ENCODE results near the gene TMEM37.

TMEM37 gene

DNA sequence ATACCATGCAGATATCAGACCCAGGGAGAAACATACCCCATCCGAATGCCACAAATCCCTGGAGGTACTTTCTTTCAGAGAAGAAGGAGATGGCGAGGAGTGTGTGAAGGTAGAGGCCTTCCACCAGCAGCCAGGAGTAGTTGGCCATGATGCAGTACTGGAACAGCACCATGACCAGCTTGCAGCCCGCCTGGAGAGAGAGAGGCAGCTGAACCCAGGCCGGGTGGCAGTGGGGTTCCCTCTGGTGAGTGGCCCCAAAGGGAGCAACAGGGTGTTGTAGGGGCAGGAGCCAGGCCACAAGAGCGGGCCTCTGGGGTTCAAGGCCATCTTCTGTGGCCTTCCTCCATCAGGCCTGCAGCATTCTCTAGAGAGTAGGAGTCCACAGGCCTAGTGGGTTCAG is 30.2 kb downstream of the TMEM37 start:
- DNase-seq, result no peak

DNA sequence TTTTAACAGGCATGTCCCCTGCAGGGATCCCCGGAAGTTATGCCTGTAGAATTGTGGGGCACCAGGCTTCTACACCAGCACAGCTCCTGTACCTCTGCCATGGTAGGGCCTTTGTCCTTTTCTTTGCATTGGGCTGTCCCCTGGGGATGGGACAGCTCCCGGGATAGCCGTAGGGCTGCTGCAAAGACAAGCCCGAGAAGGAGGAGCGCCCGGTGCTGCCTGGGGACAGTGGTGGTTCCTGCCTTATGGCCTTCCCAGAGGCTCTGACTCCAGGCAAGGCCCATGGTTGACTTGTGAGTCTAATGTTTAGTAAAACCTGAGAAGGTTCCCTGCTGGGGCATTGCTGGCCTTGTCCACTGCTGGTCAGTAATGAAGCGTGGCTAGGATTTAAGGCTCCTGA is 30.9 kb downstream of the TMEM37 start:
- no peak for DNase-seq

DNA sequence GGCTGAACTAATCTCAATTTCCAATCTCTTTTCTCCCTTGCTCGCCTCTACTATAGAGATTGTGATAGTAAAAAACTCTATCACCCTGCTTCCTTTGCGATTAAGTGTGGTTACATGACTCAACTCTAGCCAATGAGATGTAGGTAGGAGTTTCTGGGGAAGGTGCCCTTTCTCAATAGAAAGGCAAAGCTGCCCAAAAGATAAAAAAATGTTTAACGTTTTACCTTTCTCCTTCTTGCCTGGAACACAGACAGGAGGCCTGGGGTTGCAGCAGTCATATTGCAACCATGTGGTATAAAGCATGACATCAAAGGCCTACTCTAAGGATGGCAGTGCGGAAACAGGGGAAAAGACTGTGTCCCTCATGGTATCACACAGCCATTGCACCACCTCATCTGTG is 31.5 kb downstream of the TMEM37 start:
- no peak for DNase-seq

DNA sequence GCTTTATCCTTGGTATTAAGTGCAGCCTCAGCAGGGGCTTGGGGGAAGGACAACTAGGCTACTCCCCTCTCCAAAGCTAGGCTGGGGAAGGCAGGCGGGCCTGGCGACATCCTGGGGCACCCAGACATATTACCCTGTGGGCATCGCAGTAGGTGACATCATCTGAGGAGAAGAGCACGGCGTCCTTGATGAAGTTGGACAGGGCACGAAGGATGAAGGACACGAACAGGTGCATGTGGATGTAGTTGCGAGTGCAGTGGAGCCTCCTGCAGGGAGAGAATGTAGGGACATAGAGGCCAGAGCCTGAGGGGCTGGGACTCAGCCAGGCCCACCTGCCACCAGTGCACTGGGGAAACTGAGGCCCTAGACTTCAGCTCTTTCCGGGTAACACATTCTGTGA is 32.3 kb downstream of the TMEM37 start:
- no peak for DNase-seq

DNA sequence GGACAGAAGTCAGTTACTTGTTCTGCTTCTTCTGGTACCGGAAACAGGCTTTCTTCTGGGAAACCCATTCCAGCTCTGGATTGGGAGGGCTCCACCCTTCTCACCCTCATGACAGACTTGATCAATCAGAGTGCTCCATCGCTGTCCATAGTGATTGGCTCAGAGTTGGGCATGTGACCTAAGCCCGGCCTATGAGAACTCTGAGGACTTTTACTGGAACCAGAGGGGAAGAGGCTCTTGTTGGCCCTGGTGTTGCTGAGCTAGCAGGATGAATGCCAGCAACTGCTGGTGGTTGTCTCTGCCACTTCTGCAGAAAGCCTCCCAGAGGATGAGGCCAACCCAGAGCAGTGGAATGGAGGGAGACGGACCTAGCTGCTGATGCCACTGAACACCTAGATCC is 33.3 kb downstream of the TMEM37 start:
- DNase-seq, result no peak

DNA sequence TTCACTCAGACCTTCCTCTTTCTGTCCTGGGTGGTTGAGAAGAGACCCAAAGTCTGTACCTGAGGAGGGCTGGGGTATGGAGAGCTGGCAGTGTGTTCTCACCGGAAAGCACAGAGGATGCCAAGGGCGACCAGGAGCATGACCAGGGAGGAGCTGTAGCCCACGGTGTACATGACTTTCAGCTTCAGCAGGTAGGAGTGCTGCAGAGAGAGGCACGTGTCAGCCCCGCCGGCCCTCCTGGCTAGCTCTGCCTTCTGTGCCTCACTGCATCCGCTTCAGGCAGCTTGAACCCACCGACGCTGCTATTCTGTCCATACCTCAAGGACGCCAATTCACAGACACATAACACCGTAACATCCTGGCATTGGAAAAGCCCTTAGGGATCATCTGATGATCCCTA is 34.0 kb downstream of the TMEM37 start:
- no peak for DNase-seq

DNA sequence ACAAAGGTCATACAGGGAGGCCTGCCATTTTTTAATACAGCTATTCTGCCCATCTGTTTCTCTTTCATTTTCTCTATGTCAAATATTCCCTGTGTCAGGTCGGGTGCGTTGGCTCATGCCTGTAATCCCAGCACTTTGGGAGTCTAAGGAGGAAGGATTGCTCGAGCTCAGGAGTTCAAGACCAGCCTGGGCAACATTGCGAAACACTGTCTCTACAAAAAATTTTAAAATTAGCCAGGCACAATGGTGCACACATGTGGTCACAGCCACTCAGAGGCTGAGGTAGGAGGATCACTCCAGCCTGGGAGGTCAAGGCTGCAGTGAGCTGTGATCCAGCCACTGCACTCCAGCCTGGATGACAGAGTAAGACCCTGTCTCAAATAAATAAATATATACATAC is 34.7 kb downstream of the TMEM37 start:
- no peak for DNase-seq

DNA sequence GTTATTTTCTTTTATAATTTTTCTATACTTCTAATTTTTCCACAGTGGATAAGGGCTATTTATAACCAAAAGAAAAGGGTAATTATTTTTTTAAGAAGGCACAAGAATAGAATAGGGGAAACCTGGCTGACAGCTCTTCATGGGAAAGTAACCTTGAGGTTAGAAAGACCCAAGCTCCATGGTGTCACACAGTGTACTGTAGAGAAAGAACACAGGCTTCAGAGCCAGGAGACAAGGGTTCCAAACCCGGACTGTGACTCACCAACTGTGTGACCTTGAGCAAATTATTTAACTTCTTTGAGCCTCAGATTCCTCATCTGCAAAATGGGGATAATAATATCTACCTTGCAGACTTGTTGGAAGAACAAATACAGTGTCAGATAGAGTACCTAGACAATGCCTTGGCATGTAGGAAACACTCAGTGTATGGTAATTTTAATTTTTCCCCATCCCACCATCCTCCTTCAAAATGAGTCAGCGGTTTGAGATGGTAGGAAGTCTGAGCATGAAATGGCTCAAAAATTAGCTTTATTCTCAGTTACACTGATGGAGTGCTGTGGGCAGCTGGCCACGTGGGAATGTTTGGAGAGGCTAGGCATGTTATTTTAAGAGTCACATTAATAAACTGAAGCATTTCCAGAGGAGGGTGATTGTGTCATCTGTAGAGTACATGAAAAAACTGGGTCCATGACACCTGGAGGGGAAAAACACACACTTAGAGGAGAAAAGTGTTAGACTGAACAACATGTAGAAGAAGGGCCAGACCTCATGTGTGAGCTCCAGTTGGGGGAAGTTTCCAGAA is 36.7 kb downstream of the TMEM37 start:
- DNase-seq, result no peak

DNA sequence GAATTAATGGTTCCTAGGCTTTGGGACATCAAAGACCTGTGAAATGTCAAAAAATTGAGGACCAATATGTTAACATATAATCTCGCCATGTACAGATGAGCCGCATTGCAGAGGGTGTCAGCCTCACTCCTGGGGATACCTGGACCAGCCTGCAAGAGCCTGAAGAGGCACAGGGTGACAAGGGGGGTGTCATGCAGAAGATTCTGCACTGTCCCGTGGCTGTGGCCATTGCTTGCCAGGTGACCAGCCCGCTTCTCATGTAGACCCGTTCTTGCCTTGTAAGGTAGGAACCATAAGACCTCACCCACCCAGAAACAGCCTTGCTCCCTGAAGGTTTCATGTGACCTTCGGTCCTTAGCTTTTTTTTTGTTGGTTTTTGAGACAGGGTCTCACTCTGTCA is 37.5 kb downstream of the TMEM37 start:
- no peak for DNase-seq

DNA sequence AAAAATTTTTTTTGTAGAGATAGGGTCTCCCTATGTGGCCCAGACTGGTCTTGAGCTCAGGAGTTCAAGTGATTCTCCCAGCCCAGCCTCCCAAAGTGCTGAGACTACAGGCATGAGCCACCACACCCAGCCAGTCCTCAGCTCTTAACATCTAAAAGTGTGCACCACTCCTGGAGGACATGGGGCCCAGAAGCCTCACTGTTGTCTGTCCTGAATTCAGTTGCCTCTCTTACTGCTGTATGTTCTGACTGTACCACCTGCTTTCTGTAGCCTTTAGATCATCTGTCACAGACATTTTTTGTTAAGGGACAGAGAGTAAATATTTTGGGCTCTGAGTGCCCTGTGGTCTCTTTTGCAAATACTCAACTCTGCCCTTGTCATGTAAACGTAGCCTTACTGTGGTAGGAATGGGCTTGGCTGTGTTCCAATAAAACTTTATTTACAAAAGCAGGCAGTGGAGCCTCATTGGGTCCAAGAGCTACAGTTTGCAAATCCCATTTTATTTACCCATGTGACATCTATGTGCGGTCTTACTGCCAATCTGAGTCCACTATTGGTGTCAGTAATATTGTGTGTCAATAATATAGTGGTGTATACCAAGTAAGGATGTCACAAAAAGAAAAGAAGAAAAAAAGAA is 38.1 kb downstream of the TMEM37 start:
- DNase-seq, result no peak

DNA sequence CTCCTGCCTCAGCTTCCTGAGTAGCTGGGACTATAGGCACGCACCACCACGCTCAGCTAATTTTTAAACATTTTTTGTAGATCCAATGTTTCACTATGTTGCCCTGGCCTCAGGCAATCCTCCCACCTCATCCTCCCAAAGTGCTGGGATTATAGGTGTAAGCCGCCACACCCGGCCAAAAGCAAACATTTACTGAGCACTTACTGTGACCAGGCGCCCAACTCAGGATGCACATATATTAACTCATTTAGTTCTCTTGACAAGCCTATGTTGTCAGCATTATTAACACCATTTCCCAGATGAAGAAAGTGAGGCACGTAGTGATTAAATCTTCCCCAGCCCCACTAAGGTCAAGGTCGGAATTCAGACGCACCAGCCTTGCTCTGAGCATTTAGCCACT is 41.1 kb downstream of the TMEM37 start:
- DNase-seq, result no peak

DNA sequence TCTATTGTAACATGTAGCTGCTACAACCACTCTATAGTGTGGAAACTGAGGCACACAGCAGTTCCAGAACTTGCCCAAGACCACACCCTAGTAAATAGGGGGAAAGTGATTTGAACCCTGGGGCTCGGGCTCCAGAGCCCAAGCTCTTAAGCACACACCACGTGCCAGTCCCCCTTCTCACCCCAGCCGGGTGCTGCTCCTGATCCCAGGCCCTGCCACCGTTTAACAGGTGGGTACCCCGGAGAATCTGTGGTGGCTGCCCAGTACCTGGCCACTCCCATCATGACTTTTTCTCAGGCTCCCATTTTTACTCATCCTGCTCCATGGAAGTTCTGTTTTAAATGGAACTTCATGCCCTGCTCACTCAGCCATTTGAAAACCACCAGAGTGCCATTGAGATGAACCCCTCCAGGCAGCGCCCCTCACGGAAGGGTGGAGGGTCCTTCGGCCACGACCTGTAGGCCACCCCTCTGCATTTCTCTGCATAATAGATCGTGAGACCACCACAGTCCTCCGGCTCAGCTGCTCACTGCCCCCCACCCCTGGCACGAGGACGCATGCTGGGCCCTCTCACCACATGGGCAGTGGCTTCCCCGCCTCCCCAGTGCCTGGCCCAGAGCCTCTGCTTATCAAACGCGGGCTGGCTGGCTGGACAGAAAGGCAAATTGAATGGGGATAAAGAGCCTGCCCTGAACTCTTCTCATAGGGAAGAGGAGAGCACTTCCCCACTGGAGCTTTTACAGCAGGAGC is 42.1 kb downstream of the TMEM37 start:
- no peak for DNase-seq

DNA sequence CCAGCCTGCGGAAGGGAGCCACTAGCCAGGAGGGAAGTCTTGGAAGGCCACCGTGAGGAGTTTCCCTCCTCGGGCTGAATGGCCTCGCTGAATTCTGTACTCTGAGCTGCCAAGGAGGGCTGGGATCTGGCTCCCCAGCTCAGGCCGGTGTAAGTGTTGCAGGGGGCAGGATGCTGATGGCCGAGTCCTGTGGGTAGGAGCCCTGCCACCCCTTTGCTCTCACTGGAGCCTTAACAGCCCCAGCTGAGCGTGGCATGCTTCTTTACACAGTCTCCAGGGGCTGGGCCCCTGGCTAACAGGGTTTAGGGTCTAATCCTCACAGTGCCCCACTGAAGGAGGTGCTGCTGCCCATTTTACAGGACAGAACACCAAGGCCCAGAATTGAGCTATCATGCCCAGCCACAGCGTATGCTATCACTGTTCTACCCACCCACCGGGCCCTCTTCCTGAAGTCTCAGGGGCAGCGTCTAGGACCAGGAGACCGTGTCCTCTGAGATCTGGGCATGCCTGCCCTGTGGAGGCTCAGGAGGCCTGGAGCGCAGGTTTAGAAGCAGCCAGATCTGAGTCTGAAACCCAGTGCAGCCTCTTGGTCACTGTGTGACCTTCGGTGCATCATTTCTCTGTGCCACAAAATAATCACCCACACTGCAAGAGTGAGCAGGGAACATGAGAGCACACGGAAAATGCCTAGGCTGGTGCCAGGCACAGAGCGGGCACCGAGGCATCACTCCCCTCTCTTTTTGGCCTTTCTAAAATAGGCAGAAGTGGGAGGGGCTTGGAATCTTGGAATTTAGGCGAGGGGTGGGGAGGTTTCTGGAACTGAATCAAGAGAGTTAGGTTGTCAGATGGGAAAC is 42.9 kb downstream of the TMEM37 start:
- no peak for DNase-seq

DNA sequence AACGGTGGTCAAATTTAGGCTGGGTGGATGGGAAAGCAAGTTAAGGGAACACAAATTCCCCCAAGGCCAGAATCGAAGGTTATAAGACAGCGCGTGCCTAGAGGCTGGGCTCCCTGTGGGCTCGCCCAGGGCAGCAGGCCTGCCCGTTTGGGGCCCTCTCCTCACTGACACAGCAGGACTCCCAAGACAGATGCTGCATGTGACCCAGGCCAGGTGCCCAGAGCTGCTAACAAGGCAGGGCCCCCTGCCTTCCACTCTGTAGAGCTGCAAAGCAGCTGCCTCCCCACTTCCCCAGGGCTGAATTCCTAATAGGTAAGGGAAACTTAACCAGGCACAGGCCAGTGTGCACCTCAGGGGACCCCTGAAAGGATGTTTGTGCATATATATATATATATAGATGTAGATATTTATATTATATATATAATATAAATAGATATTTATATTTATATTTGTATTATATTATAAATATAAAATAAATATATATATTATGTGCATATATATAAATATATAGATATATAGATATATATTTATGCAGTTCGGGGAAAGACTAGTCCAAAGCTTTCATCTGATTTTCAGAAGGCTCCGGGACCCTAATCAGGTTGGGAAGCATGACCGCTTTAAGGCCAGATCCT is 43.7 kb downstream of the TMEM37 start:
- peak; percentile 63 for DNase-seq

DNA sequence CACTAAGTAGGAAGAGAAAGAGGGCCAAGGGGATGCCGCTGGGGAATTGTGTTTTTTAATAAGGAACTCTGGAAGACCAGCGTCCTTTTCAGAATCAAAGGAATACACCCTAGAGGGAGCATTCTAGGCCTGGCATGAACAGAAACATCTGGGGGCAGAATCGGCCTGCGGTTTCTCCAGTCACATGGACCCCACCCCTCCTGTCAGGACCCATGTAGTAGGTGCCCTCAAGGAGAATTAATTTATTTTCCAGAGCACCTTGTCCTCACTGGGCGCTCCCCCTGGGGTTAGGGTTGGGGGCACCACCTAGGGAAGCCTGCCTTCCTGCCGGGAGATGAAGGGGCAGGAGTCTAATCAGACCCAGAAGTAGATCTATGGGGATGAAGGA is 44.2 kb downstream of the TMEM37 start:
- no peak for DNase-seq

DNA sequence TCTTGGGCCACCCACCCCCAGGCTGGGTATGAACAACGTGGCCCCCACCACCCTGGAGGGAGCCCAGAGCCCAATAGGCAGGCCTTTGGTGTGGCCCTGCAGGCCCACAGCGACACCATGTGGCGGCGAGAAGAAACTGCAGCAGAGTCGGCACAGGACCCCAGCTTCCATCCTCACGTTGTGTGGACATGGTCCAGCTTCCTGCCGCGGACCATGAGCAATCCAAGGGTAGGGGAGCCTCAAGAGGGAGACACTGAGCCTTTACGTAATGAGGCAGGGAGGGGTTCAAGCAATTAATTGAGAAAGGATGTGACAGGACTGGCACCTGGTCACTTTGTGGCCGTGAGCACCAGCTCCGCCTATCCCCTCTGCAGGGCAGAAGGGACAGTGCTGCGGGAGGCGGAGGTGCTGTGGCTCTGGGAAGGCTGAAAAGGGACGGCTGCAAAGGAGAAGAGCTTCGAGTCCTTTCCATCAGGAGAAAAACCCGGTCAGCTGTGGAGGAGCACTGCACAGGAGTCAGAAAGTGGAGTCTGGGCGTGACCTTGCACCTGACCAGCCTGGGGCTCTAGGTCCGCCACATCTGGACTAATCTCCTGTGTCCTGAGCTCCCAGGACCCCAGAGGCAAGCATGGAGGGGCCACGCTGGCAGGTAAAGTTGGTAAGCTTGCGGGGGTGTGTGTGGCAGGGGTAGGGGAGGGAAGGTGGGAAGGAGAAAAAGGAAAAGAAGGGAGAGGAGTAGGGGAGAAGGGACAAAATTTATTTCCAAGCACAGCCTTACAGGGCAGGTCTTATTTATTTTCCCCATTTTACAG is 44.9 kb downstream of the TMEM37 start:
- DNase-seq, result no peak

DNA sequence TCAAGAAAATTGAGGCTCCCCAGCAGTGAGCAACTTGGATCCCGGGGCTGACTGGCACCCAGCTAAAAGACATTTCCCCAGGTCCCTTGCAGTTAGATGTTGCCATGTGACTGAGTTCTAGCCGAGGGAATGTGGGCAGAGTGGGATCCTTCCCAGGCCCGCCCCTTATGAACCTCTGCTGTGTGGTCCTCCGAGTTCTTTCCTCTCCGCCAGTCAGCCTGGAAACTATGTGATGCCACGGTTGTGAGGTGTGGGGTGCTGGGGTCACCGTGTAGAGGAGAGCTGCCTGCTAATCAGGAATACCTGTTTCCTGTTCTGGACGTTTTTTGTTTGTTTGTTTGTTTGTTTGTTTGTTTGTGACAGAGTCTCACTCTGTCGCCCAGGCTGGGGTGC is 45.5 kb downstream of the TMEM37 start:
- DNase-seq, result no peak

DNA sequence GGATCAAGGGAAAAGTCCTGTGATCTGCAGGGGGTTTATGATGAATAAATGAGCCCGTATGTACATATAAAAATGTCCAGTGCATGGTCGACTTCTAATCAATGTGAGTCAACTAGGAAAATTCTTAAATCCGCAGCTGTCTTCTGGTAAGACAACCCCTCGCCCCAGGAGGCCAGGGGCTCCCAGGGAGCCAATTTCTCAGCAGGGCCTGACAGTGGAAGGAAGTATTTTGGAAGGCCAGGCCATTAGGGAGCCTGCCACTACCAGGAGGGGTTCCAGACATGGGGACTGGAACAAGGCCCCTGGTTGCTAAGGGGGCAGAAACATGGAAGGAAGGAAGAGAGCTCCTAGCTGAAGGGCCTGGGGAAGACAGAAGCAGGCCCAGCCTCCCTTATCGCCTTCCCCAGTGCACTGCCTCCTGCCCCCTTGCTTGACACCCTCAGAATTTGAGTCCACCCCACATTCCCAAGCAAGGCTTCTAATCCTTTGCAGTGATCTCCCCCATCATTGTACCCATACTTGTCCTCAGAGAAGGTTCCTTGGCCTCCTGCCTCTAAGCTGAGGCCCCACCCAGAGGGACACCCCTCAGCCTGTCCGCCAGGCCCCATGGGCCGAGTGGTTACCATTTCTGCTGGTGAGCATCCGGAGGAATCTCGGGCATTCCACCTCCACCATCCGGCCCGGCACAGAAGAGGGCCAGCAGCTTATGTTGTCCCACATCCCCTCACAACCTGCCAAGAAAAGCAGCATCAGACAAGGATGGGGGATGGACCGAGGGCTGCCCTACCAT is 46.7 kb downstream of the TMEM37 start:
- DNase-seq, result no peak

DNA sequence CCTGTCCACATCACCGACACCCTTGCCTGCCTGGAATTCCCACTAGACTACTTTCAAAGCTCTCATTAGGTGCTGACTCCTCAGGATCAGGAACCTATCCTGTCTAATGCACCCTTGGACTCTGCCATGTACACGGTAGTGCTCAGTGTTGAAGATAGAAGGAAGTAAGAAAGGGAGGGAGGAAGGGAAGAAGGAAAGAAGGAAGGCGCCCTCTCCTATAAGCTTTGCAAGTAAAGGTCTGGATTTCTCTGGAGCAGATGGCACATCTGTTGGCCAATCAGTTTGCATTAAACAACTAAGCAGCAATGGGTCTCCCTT is 47.3 kb downstream of the TMEM37 start:
- no peak for DNase-seq

DNA sequence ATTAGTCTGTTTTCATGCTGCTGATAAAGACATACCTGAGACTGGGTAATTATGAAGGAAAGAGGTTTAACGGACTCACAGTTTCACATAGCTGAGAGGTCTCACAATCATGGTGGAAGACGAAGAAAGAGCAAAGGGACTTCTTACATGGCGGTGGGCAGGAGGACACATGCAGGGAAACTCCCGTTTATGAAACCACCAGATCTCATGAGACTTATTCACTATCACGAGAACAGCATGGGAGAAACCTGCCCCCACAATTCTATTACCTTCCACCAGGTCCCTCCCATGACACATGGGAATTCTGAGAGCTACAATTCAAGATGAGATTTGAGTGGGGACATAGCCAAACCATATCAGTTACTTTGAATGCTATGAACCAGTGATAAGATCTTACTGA is 48.5 kb downstream of the TMEM37 start:
- DNase-seq, result no peak

DNA sequence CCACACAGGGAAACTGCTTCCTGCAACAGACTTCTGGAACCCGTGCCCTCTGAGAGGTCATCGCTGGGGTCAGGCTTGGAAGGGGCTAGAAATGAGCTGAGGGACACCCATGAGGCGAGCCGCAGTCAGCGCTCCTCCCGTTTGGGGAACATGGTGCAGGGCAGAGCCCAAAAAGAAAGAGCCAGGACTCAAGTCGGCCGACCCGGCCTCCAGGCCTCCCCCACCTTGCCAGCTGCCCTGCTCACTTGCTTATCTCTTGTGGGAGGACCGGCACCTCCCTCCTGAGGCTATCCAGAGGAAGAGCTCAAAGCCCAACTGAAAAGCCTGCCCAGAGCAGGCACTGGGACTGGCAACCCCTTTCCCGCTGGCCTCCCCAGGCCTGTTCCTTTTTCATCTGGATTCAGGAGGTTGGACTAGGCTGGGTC is 49.1 kb downstream of the TMEM37 start:
- no peak for DNase-seq
